Testis (tissue), 2 donors: ENCODE results near the gene UBASH3B.

Experiments used
- CTCF ChIP-seq, 3 experiments: fragments of 450-650 bp in 2 of 3; fragments of 200-600 bp in 1 of 3; sonication (generic) in 1 of 3; IDR thresholded peaks; one replicate each; pipeline ENCODE4 v1.5.1; 2016 to 2019; ENCODE audit warnings: antibody characterized with exemption in 3 of 3, mild to moderate bottlenecking in 2 of 3, moderate library complexity in 1 of 3
- POLR2A ChIP-seq: fragments of 450-650 bp; IDR thresholded peaks from one replicate; pipeline ENCODE4 v1.6.1; 2017; ENCODE audit warnings: antibody characterized with exemption, mild to moderate bottlenecking, moderate library complexity

- TF ChIP-seq CTCF (IDR thresholded peaks at IDR 0.05) (no peak), POLR2A (no peak)
Measured at GRCh38 chr11:122776546-122776945, 121.0 kb downstream of the UBASH3B start.
